Ovary (tissue), 9 donors: ENCODE measurements around the gene LETM1. TPM values are rescaled to one million over a fixed set of nuclear protein-coding genes. Genes with fewer than 3 reads are reported as not detected.

ENCODE experiments used
- DNase-seq, 5 donors: peaks; one replicate each; pipeline ENCODE4 v3.0.0-alpha.2; 2019 to 2020
- H3K27ac ChIP-seq, 2 donors: fragments of 200-600 bp; one replicate each; pipeline versions ENCODE4 v1.5.1 to v1.8.0; 2019 to 2022
- H3K27me3 ChIP-seq: fragments of 200-600 bp; one replicate; pipeline ENCODE4 v1.8.0; 2022
- H3K36me3 ChIP-seq: fragments of 200-600 bp; sonication (generic); one replicate; pipeline ENCODE4 v1.5.1; 2019
- H3K4me1 ChIP-seq: one replicate; pipeline ENCODE4 v1.8.1; 2013; ENCODE audit warnings: mild to moderate bottlenecking, moderate library complexity; ENCODE audit not compliant: insufficient read depth
- H3K4me3 ChIP-seq: fragments of 200-600 bp; sonication (generic); one replicate; pipeline ENCODE4 v1.5.1; 2017
- H3K9me3 ChIP-seq, 2 donors: fragments of 200-600 bp in 1 of 2; sonication (generic) in 1 of 2; one replicate each; pipeline versions ENCODE4 v1.5.1 to v1.8.1; 2013 to 2019; ENCODE audit warnings: mild to moderate bottlenecking in 1 of 2, moderate library complexity in 1 of 2
- CTCF ChIP-seq, 3 donors: fragments of 450-650 bp in 2 of 3; fragments of 200-600 bp in 1 of 3; IDR thresholded peaks; one replicate each; pipeline versions ENCODE4 v1.5.1 to v1.8.0; 2016 to 2022; ENCODE audit warnings: antibody characterized with exemption in 3 of 3, mild to moderate bottlenecking in 1 of 3
- EP300 ChIP-seq: sonication (generic); formaldehyde crosslinking; IDR thresholded peaks from one replicate; pipeline ENCODE4 v1.6.1; 2017; ENCODE audit warnings: antibody characterized with exemption
- POLR2A ChIP-seq: fragments of 450-650 bp; IDR thresholded peaks from one replicate; pipeline ENCODE4 v1.6.1; 2017; ENCODE audit warnings: antibody characterized with exemption, mild to moderate bottlenecking, moderate library complexity
- WGBS, 3 donors: extraction: QIAGEN DNeasy Blood & Tissue Kit in 1 of 3; methylation state at CpG; one replicate each; pipeline versions ENCODE4 v1.1.5 to v1.1.7; 2013 to 2017; 5-methylcytosine and 5-hydroxymethylcytosine counted together
- intact Hi-C, 4 donors: fragments of 100-400 bp; cut with DNase I; formaldehyde crosslinking; loops; one replicate each; pipeline versions ENCODE4 v1.11.0 to v1.15.1; 2022 to 2023
- polyA plus RNA-seq, 2 donors: library from polyadenylated mRNA; stranded (reverse); fragments of 200-250 nt in 1 of 2; fragments of 350-450 nt in 1 of 2; fragmentation: Illumina TruSeq in 1 of 2; extraction: RNeasy Lipid Tissue Mini Kit (QIAGEN cat#74804) in 1 of 2; gene quantifications; one replicate each; pipeline ENCODE4 v1.2.3, GENCODE V29; 2013 to 2014
- total RNA-seq, 7 donors: library from RNA; depleted of rRNA in 2 of 7; stranded (reverse); fragments of >200 nt in 2 of 7; fragmentation: NEBNext Ultra II Directional in 3 of 7; extraction: Animal tissue kit (Norgen Biotek cat#: 25700) in 3 of 7; gene quantifications; one replicate each; pipeline versions ENCODE4 v1.1.0 to v1.2.4, GENCODE V29; 2016 to 2023
- donor health status: DM: no; HTN: no; CAD: no; lungs with moderate emphysema.
- donor health status: DM: no; HTN: no; CAD: no.
- donor health status: Bipolar disorder and iron deficiency.
- donor health status: DM: yes; HTN: yes; CAD: no.
- donor health status: DM: no; HTN: no; CAD: no.
- donor health status: DM: yes; HTN: yes; CAD: no.

The LETM1 gene
- total and polyA plus RNA-seq, 9 donors, result 9.3 to 43.6 (median 30.5) TPM

- H3K27me3 ChIP-seq, result peaks cover under 1% of the 10 kb centered on the region
- no peaks in the 10 kb centered on the region for H3K9me3 ChIP-seq
- no peak overlapping the region for H3K27ac ChIP-seq
- intact Hi-C loops, result no loop called here
- no peaks in the 10 kb centered on the region for H3K4me1 ChIP-seq
- DNase-seq, result no peak
- TF ChIP-seq CTCF (IDR thresholded peaks at IDR 0.05), result no peak
- TF ChIP-seq EP300, result no peak
- TF ChIP-seq POLR2A, result no peak
- H3K36me3 ChIP-seq, result no peaks in the 10 kb centered on the region
- WGBS, 3 donors, result 74 to 75% (median 75%) methylated on average over 10 of the region's 10 CpGs
- no peak overlapping the region for H3K4me3 ChIP-seq
These were observed 55.2 kb downstream of the LETM1 start for GRCh38 chr4:1800805-1801204.

- Histone ChIP-seq H3K9me3 (no peaks in the 10 kb centered on the region), H3K36me3 (no peaks in the 10 kb centered on the region), H3K27me3 (peaks cover 7% of the 10 kb centered on the region), H3K4me1 (peaks cover 1% of the 10 kb centered on the region), H3K4me3 (no peak overlapping the region), H3K27ac (no peak overlapping the region)
- TF ChIP-seq CTCF (IDR thresholded peaks at IDR 0.05), result no peak
- TF ChIP-seq EP300, result no peak
- TF ChIP-seq POLR2A, result no peak
- DNase-seq, result no peak
- 89 to 90% (median 89%) methylated on average over 40 to 41 of the region's 41 CpGs for WGBS, 3 donors
- intact Hi-C loops, result no loop called here
These were observed 56.3 kb downstream of the LETM1 start for GRCh38 chr4:1799387-1800375.

GRCh38 chr4:1798580-1799386 lies 57.2 kb downstream of the LETM1 start:
- no peak overlapping the region for H3K4me3 ChIP-seq
- peaks cover 7% of the 10 kb centered on the region for H3K4me1 ChIP-seq
- peaks cover 13% of the 10 kb centered on the region for H3K27me3 ChIP-seq
- 72 to 85% (median 80%) methylated on average over 30 of the region's 30 CpGs for WGBS, 3 donors
- no peaks in the 10 kb centered on the region for H3K36me3 ChIP-seq
- no peak for DNase-seq
- H3K27ac ChIP-seq, result no peak overlapping the region
- no peaks in the 10 kb centered on the region for H3K9me3 ChIP-seq
- intact Hi-C loops, result no loop called here
- no peak for TF ChIP-seq CTCF (IDR thresholded peaks at IDR 0.05)
- TF ChIP-seq EP300, result no peak
- TF ChIP-seq POLR2A, result no peak

- Histone ChIP-seq H3K9me3 (no peaks in the 10 kb centered on the region), H3K27ac (no peak overlapping the region), H3K4me3 (no peak overlapping the region), H3K27me3 (peaks cover 14% of the 10 kb centered on the region), H3K36me3 (no peaks in the 10 kb centered on the region), H3K4me1 (peaks cover 7% of the 10 kb centered on the region)
- no peak for DNase-seq
- WGBS, 3 donors, result 66 to 79% (median 74%) methylated on average over 19 to 27 of the region's 27 CpGs
- TF ChIP-seq EP300 (no peak), POLR2A (no peak), CTCF (IDR thresholded peaks at IDR 0.05) (no peak)
- intact Hi-C loops, result no loop called here
These were observed 57.9 kb downstream of the LETM1 start for GRCh38 chr4:1797861-1798579.
